OCI-LY7 (cell line): ENCODE data around the gene HIGD1C.
"Not testable (repeated sequence)": the region's sequence is repeated elsewhere in the genome, so short reads cannot be mapped to it uniquely, and the experiment has no call there.

Source experiments
- EZH2phosphoT487 ChIP-seq: fragments of 200-600 bp; sonication (generic); IDR thresholded peaks from 2 replicates; pipeline ENCODE4 v1.6.1; 2018; ENCODE audit warnings: low read depth, borderline replicate concordance, mild to moderate bottlenecking, mixed run types, antibody characterized with exemption, low read length, moderate library complexity, mixed read lengths
- TF ChIP-seq, protein P1 (sequence below): fragments of 200-600 bp; sonication (generic); conservative IDR thresholded peaks from 2 replicates; pipeline ENCODE4 v1.5.1; 2014; ENCODE audit warnings: mild to moderate bottlenecking, antibody characterized with exemption, low read length, moderate library complexity, mixed read lengths

DNA sequence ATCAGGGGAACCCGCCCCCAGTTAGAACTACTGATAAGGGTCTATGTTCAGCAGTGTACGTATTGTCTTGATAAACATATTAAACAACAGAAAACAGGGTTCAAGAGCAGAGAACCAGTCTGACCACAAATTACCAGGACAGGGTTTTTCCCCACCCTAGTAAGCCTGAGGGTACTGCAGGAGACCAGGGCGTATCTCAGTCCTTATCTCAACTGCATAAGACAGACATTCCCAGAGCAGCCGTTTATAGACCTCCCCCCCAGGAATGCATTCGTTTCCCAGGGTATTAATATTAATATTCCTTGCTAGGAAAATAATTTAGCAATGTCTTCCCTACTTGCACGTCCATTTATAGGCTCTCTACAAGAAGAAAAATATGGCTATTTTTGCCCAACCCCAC is 40.0 kb upstream of the HIGD1C start:
- TF ChIP-seq, protein P1, sequence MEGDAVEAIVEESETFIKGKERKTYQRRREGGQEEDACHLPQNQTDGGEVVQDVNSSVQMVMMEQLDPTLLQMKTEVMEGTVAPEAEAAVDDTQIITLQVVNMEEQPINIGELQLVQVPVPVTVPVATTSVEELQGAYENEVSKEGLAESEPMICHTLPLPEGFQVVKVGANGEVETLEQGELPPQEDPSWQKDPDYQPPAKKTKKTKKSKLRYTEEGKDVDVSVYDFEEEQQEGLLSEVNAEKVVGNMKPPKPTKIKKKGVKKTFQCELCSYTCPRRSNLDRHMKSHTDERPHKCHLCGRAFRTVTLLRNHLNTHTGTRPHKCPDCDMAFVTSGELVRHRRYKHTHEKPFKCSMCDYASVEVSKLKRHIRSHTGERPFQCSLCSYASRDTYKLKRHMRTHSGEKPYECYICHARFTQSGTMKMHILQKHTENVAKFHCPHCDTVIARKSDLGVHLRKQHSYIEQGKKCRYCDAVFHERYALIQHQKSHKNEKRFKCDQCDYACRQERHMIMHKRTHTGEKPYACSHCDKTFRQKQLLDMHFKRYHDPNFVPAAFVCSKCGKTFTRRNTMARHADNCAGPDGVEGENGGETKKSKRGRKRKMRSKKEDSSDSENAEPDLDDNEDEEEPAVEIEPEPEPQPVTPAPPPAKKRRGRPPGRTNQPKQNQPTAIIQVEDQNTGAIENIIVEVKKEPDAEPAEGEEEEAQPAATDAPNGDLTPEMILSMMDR: not testable (repeated sequence)
- not testable (repeated sequence) for TF ChIP-seq EZH2phosphoT487
